Measurements from ENCODE around the gene PIK3AP1.
"Not testable (repeated sequence)": the region's sequence is repeated elsewhere in the genome, so short reads cannot be mapped to it uniquely, and the experiment has no call there.

PIK3AP1 gene

GRCh38 chr10:96556003-96556402 lies 164.3 kb downstream of the PIK3AP1 start:
- H3K4me3 ChIP-seq (replicated peaks; ENCODE audit: low read depth, low read length) = no peak overlapping the region
- DNase-seq (ENCODE audit: extremely low read depth, low read depth) = no peak
- TF ChIP-seq CTCF (IDR thresholded peaks at IDR 0.05; ENCODE audit: low read depth, low read length, missing control alignments) = peak; percentile 18

- no peak for DNase-seq (ENCODE audit: extremely low read depth, low read depth)
- no peak for TF ChIP-seq CTCF (IDR thresholded peaks at IDR 0.05; ENCODE audit: low read depth, low read length, missing control alignments)
- H3K4me3 ChIP-seq (replicated peaks; ENCODE audit: low read depth, low read length) = no peak overlapping the region
These were observed 165.0 kb downstream of the PIK3AP1 start for GRCh38 chr10:96555330-96555729.

- TF ChIP-seq CTCF (IDR thresholded peaks at IDR 0.05; ENCODE audit: low read depth, low read length, missing control alignments) = no peak
- DNase-seq (ENCODE audit: extremely low read depth, low read depth) = no peak
- H3K4me3 ChIP-seq (replicated peaks; ENCODE audit: low read depth, low read length) = no peak overlapping the region
These were observed 171.7 kb downstream of the PIK3AP1 start for GRCh38 chr10:96548589-96548988.

GRCh38 chr10:96545558-96545957 lies 174.8 kb downstream of the PIK3AP1 start:
- H3K4me3 ChIP-seq (replicated peaks; ENCODE audit: low read depth, low read length); DNase-seq (ENCODE audit: extremely low read depth, low read depth): not testable (repeated sequence)

All from HFF-Myc (cell line).